HepG2 (cell line): Measurements from ENCODE around the gene ACTN4. TPM values are rescaled to one million over a fixed set of nuclear protein-coding genes. Genes with fewer than 3 reads are reported as not detected.
A peak's percentile ranks its signal among the peaks of the same experiment; 100 is the strongest.

Source experiments
- ARHGAP35 ChIP-seq: sonication (generic); formaldehyde crosslinking; IDR thresholded peaks from 2 replicates; pipeline ENCODE4 v1.9.0; 2022; ENCODE audit warnings: mild to moderate bottlenecking, inconsistent platforms, moderate library complexity, missing genetic modification reagents, borderline replicate concordance
- CBX2 ChIP-seq, 2 experiments: fragments of 200-600 bp in 1 of 2; sonication (generic); formaldehyde crosslinking in 1 of 2; IDR thresholded peaks; 2 replicates each; pipeline versions ENCODE4 v1.7.0 to v1.8.1; 2018 to 2022; ENCODE audit warnings: low read depth in 2 of 2, low read length in 1 of 2, mild to moderate bottlenecking in 1 of 2, missing genetic modification reagents in 1 of 2
- CENPBD1 ChIP-seq: sonication (generic); formaldehyde crosslinking; IDR thresholded peaks from 2 replicates; pipeline ENCODE4 v1.8.0; 2022; ENCODE audit warnings: missing genetic modification reagents, low read depth, mild to moderate bottlenecking, borderline replicate concordance
- CSRNP2 ChIP-seq: sonication (generic); formaldehyde crosslinking; conservative IDR thresholded peaks from 2 replicates; pipeline ENCODE4 v1.8.0; 2022; ENCODE audit warnings: low read depth, missing genetic modification reagents
- JUND ChIP-seq: sonication (generic); formaldehyde crosslinking; IDR thresholded peaks from 2 replicates; pipeline ENCODE4 v1.8.0; 2022; ENCODE audit warnings: mild to moderate bottlenecking, missing genetic modification reagents
- KLF15 ChIP-seq: sonication (generic); formaldehyde crosslinking; IDR thresholded peaks from 2 replicates; pipeline ENCODE4 v1.8.1; 2023; ENCODE audit warnings: borderline replicate concordance, mild to moderate bottlenecking, inconsistent platforms, missing genetic modification reagents, mixed read lengths
- NFE2L2 ChIP-seq: fragments of 150-350 bp; IDR thresholded peaks from 2 replicates; pipeline ENCODE4 v1.6.1; 2014; ENCODE audit warnings: low read length
- RXRA ChIP-seq: sonication (generic); formaldehyde crosslinking; IDR thresholded peaks from 2 replicates; pipeline ENCODE4 v1.5.1; 2020; ENCODE audit warnings: missing genetic modification reagents
- SYNCRIP ChIP-seq: fragments of 200-400 bp; formaldehyde crosslinking; IDR thresholded peaks from 2 replicates; pipeline ENCODE4 v1.6.1; 2018; ENCODE audit warnings: mild to moderate bottlenecking, low read depth, low read length; ENCODE audit not compliant: insufficient read depth
- TCF7 ChIP-seq: sonication (generic); IDR thresholded peaks from 2 replicates; pipeline ENCODE4 v1.6.1; 2016; ENCODE audit warnings: antibody characterized with exemption, low read depth
- TEAD3 ChIP-seq: optimal IDR thresholded peaks from 2 replicates; pipeline ENCODE3; 2016; ENCODE audit warnings: borderline replicate concordance
- TIGD3 ChIP-seq: sonication (generic); formaldehyde crosslinking; IDR thresholded peaks from 2 replicates; pipeline ENCODE4 v1.5.1; 2020; ENCODE audit warnings: mild to moderate bottlenecking, missing genetic modification reagents, borderline replicate concordance
- USF2 ChIP-seq, 2 experiments: sonication (generic) in 1 of 2; formaldehyde crosslinking in 1 of 2; IDR thresholded peaks; 2 replicates each; pipeline versions ENCODE4 v1.5.1 to v1.6.1; 2011 to 2020; ENCODE audit warnings: borderline replicate concordance in 1 of 2, low read depth in 1 of 2, low read length in 1 of 2, mild to moderate bottlenecking in 1 of 2, missing genetic modification reagents in 1 of 2, moderate library complexity in 1 of 2
- ZNF354B ChIP-seq: sonication (generic); formaldehyde crosslinking; IDR thresholded peaks from 2 replicates; pipeline ENCODE4 v1.8.0; 2022; ENCODE audit warnings: mild to moderate bottlenecking, missing genetic modification reagents
- ZNF589 ChIP-seq: sonication (generic); formaldehyde crosslinking; conservative IDR thresholded peaks from 2 replicates; pipeline ENCODE4 v1.8.0; 2022; ENCODE audit warnings: mild to moderate bottlenecking, moderate library complexity, missing genetic modification reagents
- polyA plus RNA-seq, 8 experiments: library from polyadenylated mRNA; depleted of rRNA in 3 of 8; stranded (reverse) in 7 of 8; unstranded in 1 of 8; fragments of >200 nt; fragmentation: Illumina TruSeq in 4 of 8; extraction: Trizol in 4 of 8; gene quantifications; 2 replicates each; pipeline versions ENCODE4 v1.2.1 to v1.2.3, GENCODE V29; 2011 to 2016; ENCODE audit warnings: low read depth in 4 of 8, missing spikeins in 1 of 8, mixed read lengths in 1 of 8; ENCODE audit not compliant: insufficient read depth in 1 of 8
- total RNA-seq, 5 experiments: library from RNA; depleted of rRNA; stranded (reverse); fragments of >200 nt; fragmentation: Illumina TruSeq; extraction: Trizol; gene quantifications; 2 replicates each; pipeline ENCODE4 v1.2.3, GENCODE V29; 2016; ENCODE audit warnings: low read depth in 1 of 5

The ACTN4 gene
- total and polyA plus RNA-seq, 2 of the 13 experiments (the other 11 are each of a cell fraction or from before 2014, with no cell fraction given), result 171 to 192 TPM

GRCh38 chr19:38759590-38760003 is 112.1 kb downstream of the ACTN4 start (continued):
- TF ChIP-seq JUND (CRISPR knock-in tag), result no peak
- TF ChIP-seq TEAD3 (CRISPR knock-in tag), result peak; percentile 69
- no peak for TF ChIP-seq ARHGAP35 (CRISPR knock-in tag)
- peak; percentile 82; the same call in 1 of the 2 replicates for TF ChIP-seq RXRA (CRISPR knock-in tag)
- TF ChIP-seq CSRNP2 (CRISPR knock-in tag), result no peak
- TF ChIP-seq CBX2 (IDR thresholded peaks at IDR 0.05; ENCODE audit: low read depth, low read length), result no peak
- TF ChIP-seq CBX2 (CRISPR knock-in tag; IDR thresholded peaks at IDR 0.05; ENCODE audit: low read depth), result no peak
- TF ChIP-seq ZNF354B (CRISPR knock-in tag), result no peak
- TF ChIP-seq USF2 (IDR thresholded peaks at IDR 0.05; ENCODE audit: low read depth, low read length), result no peak
- TF ChIP-seq USF2 (CRISPR knock-in tag; IDR thresholded peaks at IDR 0.05; ENCODE audit: borderline replicate concordance), result no peak
- TF ChIP-seq KLF15 (CRISPR knock-in tag), result no peak
- peak; percentile 49 for TF ChIP-seq TCF7
- TF ChIP-seq TIGD3, result no peak
- no peak for TF ChIP-seq NFE2L2
- TF ChIP-seq SYNCRIP, result no peak
- no peak for TF ChIP-seq CENPBD1 (CRISPR knock-in tag)
- TF ChIP-seq ZNF589 (CRISPR knock-in tag), result no peak; the same call in 1 of the 2 replicates
